ENCODE results near the gene FBXO45.

- TF ChIP-seq TAF1 (conservative IDR thresholded peaks at IDR 0.05) (no peak), CTCF (IDR thresholded peaks at IDR 0.05; ENCODE audit: low read depth, low read length, missing input control) (no peak), MAX (IDR thresholded peaks at IDR 0.05) (no peak), SP1 (IDR thresholded peaks at IDR 0.05) (no peak), FOXA2 (IDR thresholded peaks at IDR 0.05) (no peak), REST (IDR thresholded peaks at IDR 0.05) (no peak), ZBTB33 (IDR thresholded peaks at IDR 0.05) (no peak), ATF3 (IDR thresholded peaks at IDR 0.05) (no peak)
Observed at GRCh38 chr3:196599734-196600128, 31.3 kb downstream of the FBXO45 start.

All from liver (tissue), 3 donors.